Right atrium auricular region (tissue), 2 donors: ENCODE data around the gene TSR3. TPM values are rescaled to one million over a fixed set of nuclear protein-coding genes. Genes with fewer than 3 reads are reported as not detected.

ENCODE experiments used
- DNase-seq: peaks from one replicate; pipeline ENCODE4 v3.0.0-alpha.2; 2019; ENCODE audit warnings: low spot score
- H3K27ac ChIP-seq, 2 donors: fragments of 200-600 bp; sonication (generic); 1 replicate in 1 of 2; 2 replicates in 1 of 2; pipeline ENCODE4 v1.5.1; 2016 to 2019
- H3K27me3 ChIP-seq, 2 donors: fragments of 200-600 bp; sonication (generic); one replicate each; pipeline versions ENCODE4 v1.5.1 to v1.6.0; 2017 to 2019
- H3K36me3 ChIP-seq: fragments of 200-600 bp; sonication (generic); one replicate; pipeline ENCODE4 v1.5.1; 2016
- H3K4me1 ChIP-seq, 2 donors: fragments of 200-600 bp; sonication (generic); one replicate each; pipeline versions ENCODE4 v1.5.1 to v1.6.0; 2017 to 2019
- H3K4me3 ChIP-seq, 2 donors: fragments of 200-600 bp; sonication (generic); 1 replicate in 1 of 2; 2 replicates in 1 of 2; pipeline ENCODE4 v1.5.1; 2017 to 2019; ENCODE audit warnings: mild to moderate bottlenecking in 1 of 2, moderate library complexity in 1 of 2
- H3K9me3 ChIP-seq, 2 donors: fragments of 200-600 bp; sonication (generic); one replicate each; pipeline ENCODE4 v1.5.1; 2019
- total RNA-seq, 2 donors: library from RNA; depleted of rRNA; stranded (reverse); fragments of >200 nt; gene quantifications; one replicate each; pipeline ENCODE4 v1.1.0, GENCODE V29; 2016
- TF ChIP-seq, protein P1 (sequence below), 2 donors: fragments of 200-600 bp; sonication (generic); IDR thresholded peaks; one replicate each; pipeline ENCODE4 v1.5.1; 2019; ENCODE audit warnings: antibody characterized with exemption in 2 of 2

Gene TSR3
- total RNA-seq, 2 donors from 2014 or later = 72.8 to 73.7 TPM

GRCh38 chr16:1389762-1390161 lies 38.1 kb upstream of the TSR3 start:
- no peaks in the 10 kb centered on the region for H3K27me3 ChIP-seq
- H3K9me3 ChIP-seq = no peaks in the 10 kb centered on the region
- no peaks in the 10 kb centered on the region for H3K4me1 ChIP-seq
- H3K4me3 ChIP-seq = no peak overlapping the region
- no peak for DNase-seq
- H3K27ac ChIP-seq = no peak overlapping the region
- H3K36me3 ChIP-seq = peaks cover 47% of the 10 kb centered on the region
- TF ChIP-seq, protein P1, sequence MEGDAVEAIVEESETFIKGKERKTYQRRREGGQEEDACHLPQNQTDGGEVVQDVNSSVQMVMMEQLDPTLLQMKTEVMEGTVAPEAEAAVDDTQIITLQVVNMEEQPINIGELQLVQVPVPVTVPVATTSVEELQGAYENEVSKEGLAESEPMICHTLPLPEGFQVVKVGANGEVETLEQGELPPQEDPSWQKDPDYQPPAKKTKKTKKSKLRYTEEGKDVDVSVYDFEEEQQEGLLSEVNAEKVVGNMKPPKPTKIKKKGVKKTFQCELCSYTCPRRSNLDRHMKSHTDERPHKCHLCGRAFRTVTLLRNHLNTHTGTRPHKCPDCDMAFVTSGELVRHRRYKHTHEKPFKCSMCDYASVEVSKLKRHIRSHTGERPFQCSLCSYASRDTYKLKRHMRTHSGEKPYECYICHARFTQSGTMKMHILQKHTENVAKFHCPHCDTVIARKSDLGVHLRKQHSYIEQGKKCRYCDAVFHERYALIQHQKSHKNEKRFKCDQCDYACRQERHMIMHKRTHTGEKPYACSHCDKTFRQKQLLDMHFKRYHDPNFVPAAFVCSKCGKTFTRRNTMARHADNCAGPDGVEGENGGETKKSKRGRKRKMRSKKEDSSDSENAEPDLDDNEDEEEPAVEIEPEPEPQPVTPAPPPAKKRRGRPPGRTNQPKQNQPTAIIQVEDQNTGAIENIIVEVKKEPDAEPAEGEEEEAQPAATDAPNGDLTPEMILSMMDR (IDR thresholded peaks at IDR 0.05) = no peak

GRCh38 chr16:1387331-1387730 lies 35.7 kb upstream of the TSR3 start:
- H3K27ac ChIP-seq = no peak overlapping the region
- peaks cover 42% of the 10 kb centered on the region for H3K36me3 ChIP-seq
- TF ChIP-seq, protein P1 (IDR thresholded peaks at IDR 0.05) = no peak
- no peaks in the 10 kb centered on the region for H3K4me1 ChIP-seq
- no peaks in the 10 kb centered on the region for H3K9me3 ChIP-seq
- no peak overlapping the region for H3K4me3 ChIP-seq
- DNase-seq = no peak
- H3K27me3 ChIP-seq = no peaks in the 10 kb centered on the region

DNA sequence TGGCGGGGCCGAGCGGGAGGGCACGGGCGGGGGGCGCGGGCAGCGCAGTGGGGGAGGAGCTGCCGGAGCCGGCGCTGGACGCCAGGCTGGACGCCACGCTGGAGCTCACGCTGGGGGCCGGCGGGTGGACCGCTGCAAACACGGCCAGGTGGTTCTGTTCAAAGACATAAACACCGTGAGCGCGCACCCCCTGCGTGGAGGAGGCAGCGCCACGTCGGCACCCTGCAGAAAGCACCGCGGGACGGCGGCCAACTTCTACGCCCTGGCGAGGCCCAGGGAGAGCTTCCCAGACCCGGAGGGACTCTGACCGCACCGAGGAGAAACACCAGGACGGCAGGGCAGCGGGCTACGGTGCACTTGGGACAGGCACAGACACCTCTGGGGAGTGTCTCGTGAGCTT lies 33.6 kb upstream of the TSR3 start:
- Histone ChIP-seq H3K27me3 (no peaks in the 10 kb centered on the region), H3K36me3 (peaks cover 31% of the 10 kb centered on the region), H3K4me1 (no peaks in the 10 kb centered on the region), H3K4me3 (no peak overlapping the region), H3K9me3 (no peaks in the 10 kb centered on the region), H3K27ac (no peak overlapping the region)
- TF ChIP-seq, protein P1 (IDR thresholded peaks at IDR 0.05) = no peak
- no peak for DNase-seq

GRCh38 chr16:1383556-1383955 lies 31.9 kb upstream of the TSR3 start:
- Histone ChIP-seq H3K36me3 (peaks cover 15% of the 10 kb centered on the region), H3K4me1 (peaks cover 0 to 13% of the 10 kb centered on the region in 2 donors), H3K27me3 (no peaks in the 10 kb centered on the region), H3K9me3 (no peaks in the 10 kb centered on the region), H3K4me3 (no peak overlapping the region), H3K27ac (no peak overlapping the region)
- no peak for DNase-seq
- TF ChIP-seq, protein P1 (IDR thresholded peaks at IDR 0.05) = no peak

- TF ChIP-seq, protein P1 (IDR thresholded peaks at IDR 0.05) = no peak
- H3K4me3 ChIP-seq = no peak overlapping the region
- no peak overlapping the region for H3K27ac ChIP-seq
- H3K4me1 ChIP-seq = peaks cover 0 to 25% of the 10 kb centered on the region in 2 donors
- no peaks in the 10 kb centered on the region for H3K9me3 ChIP-seq
- H3K27me3 ChIP-seq = no peaks in the 10 kb centered on the region
- DNase-seq = no peak
- H3K36me3 ChIP-seq = peaks cover 11% of the 10 kb centered on the region
These were observed 30.1 kb upstream of the TSR3 start for GRCh38 chr16:1381612-1382406.

- Histone ChIP-seq H3K4me3 (peak overlapping the region in 1 of 2 donors; percentile 70), H3K27me3 (no peaks in the 10 kb centered on the region), H3K4me1 (peaks cover 0 to 25% of the 10 kb centered on the region in 2 donors), H3K36me3 (peaks cover 11% of the 10 kb centered on the region), H3K27ac (no peak overlapping the region), H3K9me3 (no peaks in the 10 kb centered on the region)
- DNase-seq = no peak
- TF ChIP-seq, protein P1 (IDR thresholded peaks at IDR 0.05) = no peak
These were observed 28.5 kb upstream of the TSR3 start for GRCh38 chr16:1380195-1380594.
